Panc1 (cell line): Measurements from ENCODE around the gene HOXA5. TPM values are rescaled to one million over a fixed set of nuclear protein-coding genes. Genes with fewer than 3 reads are reported as not detected.

Source experiments
- ATAC-seq: fragments of 200-7000 bp; cut with Tn5 transposase; 2 replicates; pipeline ENCODE4 v1.9.1; 2020; ENCODE audit warnings: mild to moderate bottlenecking, moderate library complexity
- BruUV-seq: library from RNA; stranded (reverse); fragments of 400-500 nt; replicated peaks from 2 replicates; lab custom pipeline; 2021; lab: Mats Ljungman, UMichigan
- CTCF ChIA-PET: fragments of 300-600 bp; sonication (Branson Sonifier 250); formaldehyde crosslinking; loops from one replicate; lab custom pipeline; 2022; ENCODE audit warnings: antibody characterized with exemption; lab: Charles Lee
- POLR2A ChIA-PET: fragments of 300-600 bp; sonication (Branson Sonifier 250); formaldehyde crosslinking; loops from one replicate; lab custom pipeline; 2022; ENCODE audit warnings: antibody characterized with exemption; lab: Charles Lee
- DNase-seq: peaks from one replicate; pipeline ENCODE4 v3.0.0-alpha.2; 2010; ENCODE audit warnings: low read depth, low spot score
- H3K27ac ChIP-seq: 2 replicates; pipeline ENCODE4 v1.5.1; 2011; ENCODE audit warnings: mild to moderate bottlenecking, low read length, inconsistent platforms
- H3K27me3 ChIP-seq: fragments of 200-500 bp; sonication (Bioruptor generic); 2 replicates; pipeline ENCODE4 v1.6.0; 2014; ENCODE audit warnings: low read length, inconsistent platforms; ENCODE audit not compliant: control insufficient read depth, insufficient read depth
- H3K36me3 ChIP-seq: fragments of 200-500 bp; sonication (Bioruptor generic); 2 replicates; pipeline ENCODE4 v1.5.1; 2014; ENCODE audit warnings: inconsistent platforms, mild to moderate bottlenecking, low read length, moderate library complexity; ENCODE audit not compliant: control insufficient read depth, insufficient read depth
- H3K4me1 ChIP-seq: 2 replicates; pipeline ENCODE4 v1.5.1; 2011; ENCODE audit warnings: inconsistent platforms, mild to moderate bottlenecking, low read length, moderate library complexity; ENCODE audit not compliant: control insufficient read depth, insufficient read depth
- H3K4me3 ChIP-seq, 2 experiments: 2 replicates each; pipeline ENCODE4 v1.5.1; 2011 to 2012; ENCODE audit warnings: low read depth in 2 of 2, low read length in 2 of 2, mild to moderate bottlenecking in 2 of 2, inconsistent platforms in 1 of 2, moderate library complexity in 1 of 2
- H3K9me3 ChIP-seq: fragments of 200-500 bp; sonication (Bioruptor generic); 2 replicates; pipeline ENCODE4 v1.5.1; 2014; ENCODE audit warnings: low read depth, mild to moderate bottlenecking, inconsistent platforms, low read length, moderate library complexity; ENCODE audit not compliant: control insufficient read depth, insufficient read depth
- POLR2AphosphoS5 ChIP-seq: IDR thresholded peaks from 2 replicates; pipeline ENCODE4 v1.6.1; 2012; ENCODE audit warnings: mild to moderate bottlenecking, low read depth, low read length, moderate library complexity
- SIN3A ChIP-seq: IDR thresholded peaks from 2 replicates; pipeline ENCODE4 v1.6.1; 2012; ENCODE audit warnings: low read depth, mild to moderate bottlenecking, low read length, moderate library complexity, borderline replicate concordance; ENCODE audit not compliant: insufficient read depth
- TCF7L2 ChIP-seq: IDR thresholded peaks from 2 replicates; pipeline ENCODE4 v1.6.1; 2011; ENCODE audit warnings: mild to moderate bottlenecking, low read depth, low read length, inconsistent platforms
- in situ Hi-C: cut with HindIII; loops from 2 replicates; pipeline ENCODE4 v1.10.0; 2016; ENCODE audit warnings: low sequenced_read_pairs, low pct_unique_long_range_greater_than_20kb
- intact Hi-C: fragments of 100-400 bp; cut with micrococcal nuclease; formaldehyde crosslinking; loops from one replicate; pipeline ENCODE4 v1.10.0; 2022; ENCODE audit not compliant: unreplicated experiment
- total RNA-seq: library from RNA; stranded (reverse); gene quantifications from one replicate; pipeline ENCODE4 v1.2.1, GENCODE V29; 2021; ENCODE audit not compliant: unreplicated experiment
- TF ChIP-seq, protein P1 (sequence below), 2 experiments: IDR thresholded peaks; 2 replicates each; pipeline ENCODE4 v1.6.1; 2011 to 2012; ENCODE audit warnings: low read depth in 2 of 2, control low read depth in 1 of 2, low read length in 1 of 2, mild to moderate bottlenecking in 1 of 2, moderate library complexity in 1 of 2; ENCODE audit not compliant: insufficient read depth in 1 of 2
- TF ChIP-seq, protein P2 (sequence below): fragments of 450-650 bp; IDR thresholded peaks from 2 replicates; pipeline ENCODE4 v1.5.1; 2017; ENCODE audit warnings: mild to moderate bottlenecking

Gene HOXA5
- total RNA-seq, 1 experiment from 2014 or later: 3.9 TPM

DNA sequence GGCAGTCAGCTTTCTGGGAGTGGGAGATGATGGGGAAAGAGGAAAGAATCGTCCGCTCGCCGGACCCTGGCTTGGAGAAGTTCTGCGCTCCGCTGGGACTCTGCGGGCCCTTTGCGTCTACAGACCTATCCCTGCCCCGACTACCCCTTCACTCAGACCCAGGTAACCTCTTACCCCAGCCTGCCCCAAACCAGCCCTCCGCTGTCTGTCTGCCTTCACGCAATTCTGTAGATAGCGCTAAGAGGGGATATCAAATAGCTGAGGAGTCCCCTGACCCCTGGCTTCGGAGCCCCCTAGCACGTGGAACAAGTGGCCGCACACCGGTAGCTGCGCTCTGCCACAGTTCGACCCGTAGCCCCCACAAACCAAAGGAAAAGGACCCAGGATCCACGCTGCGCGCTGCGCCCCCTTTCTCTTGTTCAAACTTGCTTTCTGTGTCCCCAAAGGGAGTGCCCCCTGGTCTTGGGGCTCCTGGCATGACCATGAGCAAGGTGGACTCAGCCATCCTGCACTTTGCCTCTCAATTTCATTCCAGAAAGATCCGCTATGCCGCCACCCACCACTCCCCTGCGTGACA, 19.9 kb downstream of the HOXA5 start:
- in situ Hi-C loops (no loop called here), intact Hi-C loops (no loop called here)
- no peaks in the 10 kb centered on the region for H3K9me3 ChIP-seq
- POLR2A ChIA-PET: no interaction called here
- H3K27ac ChIP-seq: peak overlapping the region; percentile 99
- no TSS peak for BruUV-seq
- peaks cover 85% of the 10 kb centered on the region for H3K4me1 ChIP-seq
- TF ChIP-seq, protein P1, sequence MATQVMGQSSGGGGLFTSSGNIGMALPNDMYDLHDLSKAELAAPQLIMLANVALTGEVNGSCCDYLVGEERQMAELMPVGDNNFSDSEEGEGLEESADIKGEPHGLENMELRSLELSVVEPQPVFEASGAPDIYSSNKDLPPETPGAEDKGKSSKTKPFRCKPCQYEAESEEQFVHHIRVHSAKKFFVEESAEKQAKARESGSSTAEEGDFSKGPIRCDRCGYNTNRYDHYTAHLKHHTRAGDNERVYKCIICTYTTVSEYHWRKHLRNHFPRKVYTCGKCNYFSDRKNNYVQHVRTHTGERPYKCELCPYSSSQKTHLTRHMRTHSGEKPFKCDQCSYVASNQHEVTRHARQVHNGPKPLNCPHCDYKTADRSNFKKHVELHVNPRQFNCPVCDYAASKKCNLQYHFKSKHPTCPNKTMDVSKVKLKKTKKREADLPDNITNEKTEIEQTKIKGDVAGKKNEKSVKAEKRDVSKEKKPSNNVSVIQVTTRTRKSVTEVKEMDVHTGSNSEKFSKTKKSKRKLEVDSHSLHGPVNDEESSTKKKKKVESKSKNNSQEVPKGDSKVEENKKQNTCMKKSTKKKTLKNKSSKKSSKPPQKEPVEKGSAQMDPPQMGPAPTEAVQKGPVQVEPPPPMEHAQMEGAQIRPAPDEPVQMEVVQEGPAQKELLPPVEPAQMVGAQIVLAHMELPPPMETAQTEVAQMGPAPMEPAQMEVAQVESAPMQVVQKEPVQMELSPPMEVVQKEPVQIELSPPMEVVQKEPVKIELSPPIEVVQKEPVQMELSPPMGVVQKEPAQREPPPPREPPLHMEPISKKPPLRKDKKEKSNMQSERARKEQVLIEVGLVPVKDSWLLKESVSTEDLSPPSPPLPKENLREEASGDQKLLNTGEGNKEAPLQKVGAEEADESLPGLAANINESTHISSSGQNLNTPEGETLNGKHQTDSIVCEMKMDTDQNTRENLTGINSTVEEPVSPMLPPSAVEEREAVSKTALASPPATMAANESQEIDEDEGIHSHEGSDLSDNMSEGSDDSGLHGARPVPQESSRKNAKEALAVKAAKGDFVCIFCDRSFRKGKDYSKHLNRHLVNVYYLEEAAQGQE (IDR thresholded peaks at IDR 0.05; ENCODE audit: insufficient read depth in 1 of 2, low read depth in 2 of 2, low read length in 1 of 2): no peak
- no peak for TF ChIP-seq SIN3A
- TF ChIP-seq, protein P2, sequence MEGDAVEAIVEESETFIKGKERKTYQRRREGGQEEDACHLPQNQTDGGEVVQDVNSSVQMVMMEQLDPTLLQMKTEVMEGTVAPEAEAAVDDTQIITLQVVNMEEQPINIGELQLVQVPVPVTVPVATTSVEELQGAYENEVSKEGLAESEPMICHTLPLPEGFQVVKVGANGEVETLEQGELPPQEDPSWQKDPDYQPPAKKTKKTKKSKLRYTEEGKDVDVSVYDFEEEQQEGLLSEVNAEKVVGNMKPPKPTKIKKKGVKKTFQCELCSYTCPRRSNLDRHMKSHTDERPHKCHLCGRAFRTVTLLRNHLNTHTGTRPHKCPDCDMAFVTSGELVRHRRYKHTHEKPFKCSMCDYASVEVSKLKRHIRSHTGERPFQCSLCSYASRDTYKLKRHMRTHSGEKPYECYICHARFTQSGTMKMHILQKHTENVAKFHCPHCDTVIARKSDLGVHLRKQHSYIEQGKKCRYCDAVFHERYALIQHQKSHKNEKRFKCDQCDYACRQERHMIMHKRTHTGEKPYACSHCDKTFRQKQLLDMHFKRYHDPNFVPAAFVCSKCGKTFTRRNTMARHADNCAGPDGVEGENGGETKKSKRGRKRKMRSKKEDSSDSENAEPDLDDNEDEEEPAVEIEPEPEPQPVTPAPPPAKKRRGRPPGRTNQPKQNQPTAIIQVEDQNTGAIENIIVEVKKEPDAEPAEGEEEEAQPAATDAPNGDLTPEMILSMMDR: no peak
- no peak for TF ChIP-seq TCF7L2
- TF ChIP-seq POLR2AphosphoS5: no peak
- CTCF ChIA-PET: no interaction called here
- no peak for ATAC-seq
- DNase-seq: no peak
- H3K4me3 ChIP-seq: peak overlapping the region; percentile 51 to 67; a peak in 3 of 4 replicates
- no peaks in the 10 kb centered on the region for H3K36me3 ChIP-seq
- H3K27me3 ChIP-seq: no peaks in the 10 kb centered on the region

DNA sequence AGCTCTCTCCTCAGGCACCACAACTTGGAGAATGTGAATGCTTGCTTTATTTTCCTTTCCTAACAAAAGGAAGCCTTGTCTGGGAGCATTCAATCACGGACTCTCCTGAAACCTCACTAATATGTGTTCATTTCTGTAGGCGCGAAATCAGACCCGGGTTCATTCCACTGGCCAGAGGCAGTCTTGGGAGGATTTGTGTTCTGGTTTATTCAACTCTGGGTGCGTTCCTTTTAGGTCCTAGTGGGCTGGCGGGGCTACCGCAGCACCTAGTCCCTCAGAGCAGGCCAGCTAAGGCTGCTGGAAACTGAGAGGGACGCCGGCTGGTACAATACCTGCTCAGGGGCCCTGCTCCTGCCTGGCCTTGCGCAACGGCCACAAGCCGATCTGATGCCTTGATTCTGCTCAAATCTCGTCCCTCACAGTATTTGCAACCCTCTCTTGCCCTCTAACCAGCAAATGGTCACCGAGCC, 20.4 kb downstream of the HOXA5 start:
- no TSS peak for BruUV-seq
- CTCF ChIA-PET: no interaction called here
- Histone ChIP-seq H3K36me3 (no peaks in the 10 kb centered on the region), H3K4me1 (peaks cover 85% of the 10 kb centered on the region), H3K9me3 (no peaks in the 10 kb centered on the region), H3K27me3 (no peaks in the 10 kb centered on the region), H3K4me3 (peak overlapping the region; percentile 51 to 67), H3K27ac (peak overlapping the region; percentile 99)
- DNase-seq: no peak
- peak; percentile 36 for ATAC-seq
- TF ChIP-seq, protein P2: no peak
- TF ChIP-seq, protein P1 (IDR thresholded peaks at IDR 0.05; ENCODE audit: insufficient read depth in 1 of 2, low read depth in 2 of 2, low read length in 1 of 2): no peak
- no peak for TF ChIP-seq SIN3A
- TF ChIP-seq POLR2AphosphoS5: no peak
- TF ChIP-seq TCF7L2: no peak
- POLR2A ChIA-PET: interaction anchor here (0.6 kb wide), 1 partner anchor 264 kb away, joined by 3 read pairs; no protein-coding TSS in a partner anchor
- in situ Hi-C loops (no loop called here), intact Hi-C loops (no loop called here)
